HUES6 (cell line): ENCODE data around the gene LMO7.

Experiments
- H3K27ac ChIP-seq: 2 replicates; pipeline ENCODE4 v1.7.0; 2013; ENCODE audit warnings: low read depth, mild to moderate bottlenecking, low read length, inconsistent platforms
- H3K27me3 ChIP-seq: 2 replicates; pipeline ENCODE4 v1.6.1; 2013; ENCODE audit warnings: low read length; ENCODE audit not compliant: control insufficient read depth, insufficient read depth
- H3K36me3 ChIP-seq: 2 replicates; pipeline ENCODE4 v1.6.1; 2013; ENCODE audit warnings: low read length; ENCODE audit not compliant: control insufficient read depth, insufficient read depth
- H3K4me1 ChIP-seq: 2 replicates; pipeline ENCODE4 v1.6.1; 2013; ENCODE audit warnings: low read length; ENCODE audit not compliant: control insufficient read depth, insufficient read depth
- H3K4me3 ChIP-seq: 2 replicates; pipeline ENCODE4 v1.5.1; 2013; ENCODE audit warnings: low read depth, low read length
- H3K9ac ChIP-seq: one replicate; pipeline ENCODE4 v1.6.1; 2013; ENCODE audit warnings: mild to moderate bottlenecking, low read length
- H3K9me3 ChIP-seq: 2 replicates; pipeline ENCODE4 v1.6.1; 2013; ENCODE audit warnings: low read depth, low read length; ENCODE audit not compliant: control insufficient read depth, insufficient read depth

Gene LMO7

DNA sequence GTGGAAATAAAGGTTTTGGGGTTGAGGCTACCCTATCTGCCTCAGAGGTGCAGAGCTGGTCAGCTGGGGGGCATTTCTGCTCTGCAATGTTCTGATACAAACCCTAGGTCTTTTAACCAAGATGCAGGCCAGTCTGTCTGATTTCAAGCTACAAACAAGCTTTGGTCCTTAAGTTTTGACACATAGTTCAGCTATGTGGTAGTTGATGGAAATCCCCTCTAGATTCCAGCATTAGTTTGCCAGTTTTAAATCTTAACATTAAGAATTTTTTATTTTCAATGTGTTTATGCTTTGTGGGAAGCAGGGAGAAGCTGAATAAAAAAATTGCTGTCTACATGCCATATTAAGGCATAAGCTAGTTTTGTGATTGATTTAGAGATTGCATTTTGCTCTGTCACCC is 225.7 kb downstream of the LMO7 start:
- no peak overlapping the region for H3K27ac ChIP-seq
- no peaks in the 10 kb centered on the region for H3K36me3 ChIP-seq
- no peaks in the 10 kb centered on the region for H3K4me1 ChIP-seq

DNA sequence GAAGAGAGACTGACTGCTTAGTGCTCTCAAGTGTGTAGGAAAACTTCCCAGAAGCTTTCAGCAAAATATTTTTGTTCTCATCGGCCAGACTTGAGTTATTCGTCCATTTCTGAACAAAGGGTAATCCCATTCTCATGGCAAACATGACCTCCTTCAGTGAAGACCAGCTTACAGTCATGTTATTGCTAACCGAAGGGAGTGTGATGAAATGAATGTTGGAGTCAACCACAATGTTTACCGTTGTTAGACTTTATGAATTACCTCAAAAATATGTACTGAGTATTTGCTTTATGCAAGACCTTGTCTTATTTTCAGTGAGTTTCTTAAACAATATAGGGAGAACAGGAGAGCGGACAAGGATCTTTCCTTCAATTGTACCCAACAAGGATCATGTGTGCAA is 228.6 kb downstream of the LMO7 start:
- no peak overlapping the region for H3K27ac ChIP-seq
- peaks cover 7% of the 10 kb centered on the region for H3K4me1 ChIP-seq
- no peaks in the 10 kb centered on the region for H3K36me3 ChIP-seq
- no peaks in the 10 kb centered on the region for H3K9me3 ChIP-seq
- H3K9ac ChIP-seq = no peak overlapping the region
- no peak overlapping the region for H3K4me3 ChIP-seq
- H3K27me3 ChIP-seq = no peaks in the 10 kb centered on the region

More for the DNA sequence above, 225.7 kb downstream of the LMO7 start:
- Histone ChIP-seq H3K9ac (no peak overlapping the region), H3K4me3 (no peak overlapping the region), H3K9me3 (no peaks in the 10 kb centered on the region), H3K27me3 (no peaks in the 10 kb centered on the region)

DNA sequence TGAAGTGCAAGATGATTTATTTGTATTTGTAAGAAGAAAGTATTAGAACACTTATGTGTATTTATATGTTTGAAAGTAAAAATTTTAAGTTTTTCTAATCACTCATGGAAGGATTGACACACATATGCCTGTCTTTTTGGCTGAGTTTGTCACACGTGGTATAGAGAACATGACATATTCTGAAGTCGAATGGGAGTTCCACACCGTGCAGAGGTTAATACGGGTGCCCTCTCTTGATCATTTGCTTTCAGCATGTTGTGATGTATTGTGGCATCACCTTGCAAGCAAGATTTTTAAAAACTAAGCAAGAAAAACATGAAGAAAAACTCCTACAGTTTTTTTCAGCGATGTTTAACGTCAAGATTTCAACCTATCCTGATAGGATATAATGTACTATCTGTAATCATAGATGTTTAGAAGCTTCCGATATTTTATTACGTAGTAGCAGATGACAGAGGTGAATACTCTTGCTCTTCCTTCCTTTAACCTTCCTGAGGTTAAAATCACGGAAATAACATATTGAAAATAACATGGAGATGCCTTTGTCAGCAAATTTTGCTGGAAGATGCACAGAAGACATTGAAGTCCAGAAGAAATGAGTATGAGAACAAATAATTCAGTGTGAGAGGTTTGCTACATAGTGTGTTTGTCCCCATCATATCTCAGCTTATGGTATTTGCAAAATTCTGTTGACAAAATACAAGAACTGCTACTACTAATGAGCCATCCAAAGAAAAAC is 231.4 kb downstream of the LMO7 start:
- no peak overlapping the region for H3K4me3 ChIP-seq
- no peaks in the 10 kb centered on the region for H3K9me3 ChIP-seq
- no peaks in the 10 kb centered on the region for H3K27me3 ChIP-seq
- peaks cover 11% of the 10 kb centered on the region for H3K4me1 ChIP-seq
- no peak overlapping the region for H3K27ac ChIP-seq
- H3K9ac ChIP-seq = no peak overlapping the region
- no peaks in the 10 kb centered on the region for H3K36me3 ChIP-seq

GRCh38 chr13:75869981-75870380 is 233.9 kb downstream of the LMO7 start:
- Histone ChIP-seq H3K9ac (no peak overlapping the region), H3K27me3 (no peaks in the 10 kb centered on the region), H3K4me3 (no peak overlapping the region), H3K4me1 (peaks cover 11% of the 10 kb centered on the region), H3K9me3 (no peaks in the 10 kb centered on the region), H3K36me3 (no peaks in the 10 kb centered on the region), H3K27ac (no peak overlapping the region)

GRCh38 chr13:75870397-75870903 is 234.3 kb downstream of the LMO7 start:
- Histone ChIP-seq H3K9ac (no peak overlapping the region), H3K4me3 (no peak overlapping the region), H3K36me3 (no peaks in the 10 kb centered on the region), H3K27me3 (no peaks in the 10 kb centered on the region), H3K27ac (no peak overlapping the region), H3K4me1 (peaks cover 11% of the 10 kb centered on the region), H3K9me3 (no peaks in the 10 kb centered on the region)

DNA sequence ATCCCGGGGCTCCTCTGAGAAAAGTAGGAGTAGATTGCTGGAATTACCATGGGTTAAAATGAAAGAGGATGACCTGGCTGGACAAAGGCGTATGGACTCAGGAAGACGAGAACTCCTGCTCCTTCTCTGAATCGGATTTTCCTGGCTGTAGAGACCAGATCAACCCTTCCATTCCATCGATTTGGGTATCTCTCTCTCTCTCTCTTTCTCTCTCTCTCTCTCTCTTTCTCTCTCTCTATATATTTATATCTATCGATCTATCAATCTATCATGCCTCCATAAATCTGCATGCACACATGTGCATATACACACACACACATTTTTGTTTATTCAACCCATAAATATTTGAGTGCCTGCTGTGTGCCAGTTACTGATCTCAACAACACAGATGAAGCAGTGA is 234.9 kb downstream of the LMO7 start:
- H3K9ac ChIP-seq = no peak overlapping the region
- H3K4me3 ChIP-seq = no peak overlapping the region
- H3K9me3 ChIP-seq = no peaks in the 10 kb centered on the region
- no peak overlapping the region for H3K27ac ChIP-seq
- no peaks in the 10 kb centered on the region for H3K36me3 ChIP-seq
- no peaks in the 10 kb centered on the region for H3K27me3 ChIP-seq
- peaks cover 11% of the 10 kb centered on the region for H3K4me1 ChIP-seq

DNA sequence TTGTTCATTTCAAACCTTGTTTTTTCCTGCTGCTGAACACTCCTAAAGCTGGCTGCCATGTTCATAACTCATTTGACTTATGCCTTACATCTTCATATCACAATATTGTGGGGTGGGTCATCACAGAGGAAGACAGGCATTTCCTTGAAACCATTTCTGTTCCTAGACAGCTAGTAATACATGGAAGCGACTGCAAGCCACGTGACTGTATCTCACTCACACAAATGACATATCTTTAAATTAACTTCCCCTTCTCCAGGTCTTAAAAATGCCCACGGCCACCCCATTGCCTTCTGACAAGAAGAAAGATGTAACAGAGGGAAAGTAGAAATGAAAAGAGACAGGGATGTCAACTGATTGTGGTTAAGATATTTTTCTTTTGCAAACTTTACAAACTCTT is 236.8 kb downstream of the LMO7 start:
- no peaks in the 10 kb centered on the region for H3K36me3 ChIP-seq
- no peaks in the 10 kb centered on the region for H3K9me3 ChIP-seq
- no peak overlapping the region for H3K27ac ChIP-seq
- no peak overlapping the region for H3K9ac ChIP-seq
- H3K4me1 ChIP-seq = peaks cover 19% of the 10 kb centered on the region
- no peaks in the 10 kb centered on the region for H3K27me3 ChIP-seq
- no peak overlapping the region for H3K4me3 ChIP-seq

DNA sequence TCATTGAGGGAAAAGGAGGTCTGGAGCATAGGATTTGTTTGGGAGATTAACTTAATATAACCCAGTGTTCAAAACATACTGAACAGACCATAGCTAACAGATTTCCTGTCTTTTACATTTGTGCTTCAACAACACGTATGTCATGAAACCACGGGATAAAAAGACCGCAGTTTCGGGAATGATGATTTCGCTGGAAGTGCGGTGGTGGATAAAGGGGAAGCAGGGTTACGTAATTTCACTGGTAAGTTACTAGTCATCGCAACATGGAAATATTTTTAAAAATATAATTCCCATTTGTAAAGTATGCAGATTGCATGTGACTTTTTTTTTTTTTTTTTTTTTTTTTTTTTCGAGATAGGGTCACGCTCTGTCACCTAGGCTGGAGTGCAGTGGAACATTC is 237.4 kb downstream of the LMO7 start:
- Histone ChIP-seq H3K27me3 (no peaks in the 10 kb centered on the region), H3K27ac (no peak overlapping the region), H3K36me3 (no peaks in the 10 kb centered on the region), H3K4me3 (no peak overlapping the region), H3K4me1 (peaks cover 19% of the 10 kb centered on the region), H3K9me3 (no peaks in the 10 kb centered on the region), H3K9ac (no peak overlapping the region)

- H3K27me3 ChIP-seq = no peaks in the 10 kb centered on the region
Observed at GRCh38 chr13:75875450-75875849, 239.3 kb downstream of the LMO7 start.

GRCh38 chr13:75876142-75877050 is 240.3 kb downstream of the LMO7 start:
- Histone ChIP-seq H3K4me3 (no peak overlapping the region), H3K4me1 (peaks cover 7% of the 10 kb centered on the region), H3K27ac (no peak overlapping the region), H3K9me3 (no peaks in the 10 kb centered on the region), H3K36me3 (no peaks in the 10 kb centered on the region), H3K27me3 (no peaks in the 10 kb centered on the region), H3K9ac (no peak overlapping the region)

More at GRCh38 chr13:75875450-75875849, 239.3 kb downstream of the LMO7 start:
- no peak overlapping the region for H3K4me3 ChIP-seq
- H3K9ac ChIP-seq = no peak overlapping the region
- no peak overlapping the region for H3K27ac ChIP-seq
- H3K4me1 ChIP-seq = peaks cover 7% of the 10 kb centered on the region
- H3K36me3 ChIP-seq = no peaks in the 10 kb centered on the region
- H3K9me3 ChIP-seq = no peaks in the 10 kb centered on the region

GRCh38 chr13:75877071-75877470 is 240.9 kb downstream of the LMO7 start:
- Histone ChIP-seq H3K9ac (no peak overlapping the region), H3K9me3 (no peaks in the 10 kb centered on the region), H3K36me3 (no peaks in the 10 kb centered on the region), H3K4me3 (no peak overlapping the region), H3K27me3 (no peaks in the 10 kb centered on the region), H3K27ac (no peak overlapping the region), H3K4me1 (peaks cover 7% of the 10 kb centered on the region)
